ENCODE results near the gene MRTFA.
"Not testable (repeated sequence)": the region's sequence is repeated elsewhere in the genome, so short reads cannot be mapped to it uniquely, and the experiment has no call there.

MRTFA gene

GRCh38 chr22:40636380-40637182, at the start of gene MRTFA:
Gene MRTFA (minus strand): TSS chr22:40636719.
- DNase-seq: peak; percentile 99

DNA sequence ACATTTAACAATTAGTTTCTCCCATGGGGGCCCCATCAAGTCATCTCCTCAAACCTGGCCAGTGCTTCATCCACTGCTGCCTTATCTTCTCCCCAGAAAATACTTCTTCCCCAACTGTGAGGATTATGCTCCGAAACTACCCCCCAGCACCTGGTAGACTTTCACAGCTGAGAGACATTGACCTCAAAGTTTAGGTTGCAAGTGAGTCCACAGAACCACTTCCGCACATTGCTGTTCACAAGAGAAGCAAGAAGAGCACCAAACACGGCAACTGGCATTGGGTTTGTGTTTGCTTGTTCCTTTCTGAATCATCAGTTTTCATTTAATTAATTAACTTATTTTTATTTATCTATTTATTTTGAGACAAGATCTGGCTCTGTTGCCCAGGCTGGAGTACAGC, 48.9 kb upstream of the MRTFA start:
- DNase-seq: no peak

- DNase-seq: no peak
Measured at GRCh38 chr22:40684728-40685127, 48.2 kb upstream of the MRTFA start.

DNA sequence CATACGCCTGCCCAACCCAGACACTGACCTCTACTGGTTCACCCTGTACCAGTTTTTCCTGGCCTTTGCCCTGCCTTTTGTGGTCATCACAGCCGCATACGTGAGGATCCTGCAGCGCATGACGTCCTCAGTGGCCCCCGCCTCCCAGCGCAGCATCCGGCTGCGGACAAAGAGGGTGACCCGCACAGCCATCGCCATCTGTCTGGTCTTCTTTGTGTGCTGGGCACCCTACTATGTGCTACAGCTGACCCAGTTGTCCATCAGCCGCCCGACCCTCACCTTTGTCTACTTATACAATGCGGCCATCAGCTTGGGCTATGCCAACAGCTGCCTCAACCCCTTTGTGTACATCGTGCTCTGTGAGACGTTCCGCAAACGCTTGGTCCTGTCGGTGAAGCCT, 44.9 kb upstream of the MRTFA start:
- DNase-seq: no peak

GRCh38 chr22:40680819-40681183, 44.3 kb upstream of the MRTFA start:
- no peak for DNase-seq

DNA sequence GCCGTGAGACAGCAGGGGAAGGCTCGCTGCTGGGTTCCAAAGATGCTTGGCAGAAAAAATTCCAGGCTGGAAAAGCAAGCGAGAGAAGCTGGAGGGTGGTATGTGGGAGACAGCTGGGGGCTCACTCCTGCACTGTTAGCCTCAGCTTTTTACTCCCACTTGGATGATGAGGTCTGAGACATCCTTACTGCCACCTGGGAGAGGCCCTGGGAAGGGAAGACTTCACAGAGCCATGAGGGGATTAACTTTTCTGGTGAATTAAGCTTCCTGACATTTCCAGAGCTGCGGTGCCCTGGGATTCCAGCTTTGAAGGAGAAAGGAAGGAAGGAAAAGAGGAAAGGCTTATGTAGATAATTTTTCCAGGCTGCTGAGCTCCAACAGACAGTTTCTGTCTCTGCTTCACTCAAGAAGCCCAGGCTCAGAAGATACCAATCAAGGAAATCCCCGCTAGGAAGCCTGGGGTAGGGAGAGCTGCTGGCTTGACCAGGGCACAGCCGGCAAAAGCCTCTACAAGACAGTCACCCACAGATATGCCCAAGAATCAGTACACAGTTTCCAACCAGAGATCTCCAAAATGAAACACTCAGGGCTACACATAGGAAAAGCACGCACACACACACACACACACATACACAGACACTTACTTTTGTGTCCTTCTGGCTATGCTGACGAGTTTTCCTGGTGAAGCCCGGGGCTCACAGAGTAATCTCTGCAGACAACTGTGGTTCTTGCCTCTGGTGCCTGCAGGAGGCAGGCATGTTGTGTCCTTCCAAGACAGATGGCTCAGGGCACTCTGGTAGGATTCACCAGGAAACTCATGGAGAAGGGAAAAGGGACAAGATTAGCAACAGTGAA, 43.7 kb upstream of the MRTFA start:
- DNase-seq: no peak

DNA sequence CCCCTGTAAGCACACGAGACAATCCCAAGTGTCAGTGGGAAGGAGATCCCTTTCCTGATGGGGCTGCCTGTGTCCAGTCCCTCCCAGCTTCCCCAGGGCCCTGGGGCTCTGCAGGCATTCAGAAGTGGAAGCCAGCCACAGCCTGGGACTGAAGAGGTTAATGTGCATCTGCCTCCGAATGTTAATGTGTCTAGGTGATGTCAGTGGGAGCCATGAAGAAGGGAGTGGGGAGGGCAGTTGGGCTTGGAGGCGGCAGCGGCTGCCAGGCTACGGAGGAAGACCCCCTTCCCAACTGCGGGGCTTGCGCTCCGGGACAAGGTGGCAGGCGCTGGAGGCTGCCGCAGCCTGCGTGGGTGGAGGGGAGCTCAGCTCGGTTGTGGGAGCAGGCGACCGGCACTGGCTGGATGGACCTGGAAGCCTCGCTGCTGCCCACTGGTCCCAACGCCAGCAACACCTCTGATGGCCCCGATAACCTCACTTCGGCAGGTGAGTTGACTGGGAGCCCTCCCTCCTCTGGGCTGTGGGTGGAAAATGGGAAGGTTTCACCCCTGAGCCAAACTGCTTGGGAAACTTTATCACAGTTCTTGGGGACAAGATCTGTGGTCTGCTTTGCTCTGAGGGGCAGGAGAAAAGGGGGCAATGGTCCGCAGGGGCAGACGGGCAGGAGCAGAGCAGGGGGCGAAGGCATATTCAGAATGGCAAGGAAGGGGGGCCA, 42.9 kb upstream of the MRTFA start, which contains the start of gene MCHR1:
Gene MCHR1 (plus strand): TSS at position 236 of the 715 bp plus-strand sequence. CDS start 169 bp downstream, at position 405.
- DNase-seq: no peak

DNA sequence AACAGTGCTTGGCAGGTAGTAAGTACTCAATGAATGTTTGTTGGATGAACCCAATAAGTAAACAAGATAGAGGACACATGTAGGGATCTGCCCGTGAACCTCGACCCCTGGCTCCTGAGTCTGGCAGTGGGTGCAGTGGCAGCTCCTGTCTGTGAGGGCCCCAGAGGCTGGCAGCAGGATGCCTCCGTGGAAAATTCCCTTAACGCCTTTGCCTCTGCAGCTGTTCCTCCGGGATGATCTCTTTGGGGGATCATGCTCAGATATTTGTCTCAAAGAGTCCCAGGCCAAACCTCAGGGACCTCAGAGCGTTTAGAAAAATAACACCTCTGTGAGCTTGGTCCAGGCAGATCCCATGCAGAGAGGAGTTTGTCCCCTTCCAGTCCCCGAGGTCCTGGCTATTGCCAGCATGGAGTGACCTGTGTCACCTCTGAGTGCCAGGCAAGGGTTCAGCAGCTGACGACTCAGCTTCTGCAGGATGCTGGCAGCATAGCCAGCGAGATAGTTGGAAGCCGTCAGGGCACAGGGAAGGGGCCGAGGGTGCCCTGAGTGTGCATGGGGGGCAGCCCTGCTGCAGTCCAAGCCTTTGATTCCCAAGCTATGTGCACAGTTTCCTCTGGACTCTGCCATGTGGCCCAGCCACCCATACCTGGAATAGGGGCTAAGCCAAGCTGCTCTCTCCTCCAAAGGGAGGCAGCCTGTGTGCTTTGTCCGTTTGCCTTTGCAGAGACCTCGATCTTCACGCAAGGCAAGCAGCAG, 42.2 kb upstream of the MRTFA start:
- DNase-seq: no peak

GRCh38 chr22:40676644-40677043, 40.1 kb upstream of the MRTFA start:
- no peak for DNase-seq

- DNase-seq: not testable (repeated sequence)
Measured at GRCh38 chr22:40676166-40676565, 39.6 kb upstream of the MRTFA start.

GRCh38 chr22:40674274-40674673, 37.8 kb upstream of the MRTFA start:
- no peak for DNase-seq

DNA sequence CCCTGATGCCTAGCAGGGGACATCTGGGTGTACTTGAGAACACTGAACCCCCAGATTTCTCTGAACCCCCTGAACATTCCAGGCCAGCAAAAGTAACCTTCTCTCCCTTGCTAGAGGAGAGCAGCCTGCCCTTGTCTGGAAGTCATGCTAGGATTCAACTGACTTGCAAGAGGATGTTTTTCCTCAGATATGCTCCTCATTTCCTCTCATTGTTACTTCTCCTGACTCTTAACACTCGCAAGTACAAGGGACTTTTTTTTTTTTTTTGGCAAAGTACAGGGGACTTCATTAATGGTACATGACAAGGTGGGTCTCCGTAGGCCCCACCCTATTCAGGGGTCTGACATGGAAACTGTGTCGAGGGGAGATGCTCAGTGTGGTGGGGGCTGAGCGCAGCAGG, 36.5 kb upstream of the MRTFA start:
- no peak for DNase-seq

DNA sequence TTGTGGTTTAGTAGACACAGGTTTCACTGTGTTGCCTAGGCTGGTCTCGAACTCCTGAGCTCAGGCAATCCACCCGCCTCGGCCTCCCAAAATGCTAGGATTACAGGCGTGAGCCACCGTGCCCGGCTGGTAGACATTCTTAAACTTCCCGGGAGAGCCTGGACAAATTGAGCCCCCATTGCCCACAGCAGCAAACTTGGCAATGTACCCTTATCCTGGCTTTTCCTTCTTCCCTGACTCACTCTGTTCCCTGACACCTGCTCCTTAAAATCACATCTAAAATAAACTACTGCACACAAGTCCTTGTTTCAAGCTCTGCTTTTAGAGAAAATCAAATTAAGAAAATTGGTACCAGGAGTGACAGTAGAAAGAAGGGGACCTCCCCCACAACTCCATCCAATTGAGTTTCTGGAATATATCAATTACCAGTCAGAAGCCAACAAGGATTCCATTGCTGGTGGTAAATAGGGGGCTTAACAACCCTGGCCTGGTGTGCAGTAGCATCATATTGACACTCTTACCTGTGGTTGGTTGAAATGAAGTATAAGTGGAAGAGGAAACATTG, 35.4 kb upstream of the MRTFA start:
- DNase-seq: no peak

DNA sequence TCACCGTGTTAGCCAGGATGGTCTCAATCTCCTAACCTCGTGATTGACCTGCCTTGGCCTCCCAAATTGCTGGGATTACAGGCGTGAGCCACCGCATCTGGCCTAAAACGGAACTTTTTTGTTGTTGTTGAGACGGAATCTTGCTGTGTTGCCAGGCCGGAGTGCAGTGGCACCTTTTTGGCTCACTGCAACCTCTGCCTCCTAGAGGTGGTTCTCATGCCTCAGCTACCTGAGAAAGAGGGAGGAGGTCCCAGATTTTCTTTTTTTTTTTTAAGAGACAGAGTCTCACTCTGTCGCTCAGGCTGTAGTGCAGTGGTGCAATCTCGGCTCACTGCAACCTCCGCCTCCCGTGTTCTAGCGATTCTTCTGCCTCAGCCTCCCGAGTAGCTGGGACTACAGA, 34.9 kb upstream of the MRTFA start:
- DNase-seq: no peak

DNA sequence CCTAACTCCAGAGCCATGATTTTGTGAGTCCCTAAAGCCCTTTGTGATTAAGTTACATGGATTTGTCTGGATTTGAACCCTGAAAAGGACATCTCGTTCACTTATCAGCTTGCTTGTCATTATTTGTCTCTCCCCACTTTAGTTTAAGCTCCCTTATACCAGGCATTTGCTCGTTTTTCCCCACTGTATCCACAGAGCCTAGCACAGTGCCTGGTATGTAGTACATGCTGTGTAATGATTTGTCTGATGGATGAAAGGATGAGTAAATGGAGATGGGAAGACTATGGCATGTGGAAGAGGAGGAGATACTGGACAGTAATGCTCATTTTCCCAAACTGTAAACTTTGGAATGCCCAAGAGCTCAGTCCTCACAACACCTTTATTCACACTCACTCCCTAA, 33.5 kb upstream of the MRTFA start:
- DNase-seq: no peak

DNA sequence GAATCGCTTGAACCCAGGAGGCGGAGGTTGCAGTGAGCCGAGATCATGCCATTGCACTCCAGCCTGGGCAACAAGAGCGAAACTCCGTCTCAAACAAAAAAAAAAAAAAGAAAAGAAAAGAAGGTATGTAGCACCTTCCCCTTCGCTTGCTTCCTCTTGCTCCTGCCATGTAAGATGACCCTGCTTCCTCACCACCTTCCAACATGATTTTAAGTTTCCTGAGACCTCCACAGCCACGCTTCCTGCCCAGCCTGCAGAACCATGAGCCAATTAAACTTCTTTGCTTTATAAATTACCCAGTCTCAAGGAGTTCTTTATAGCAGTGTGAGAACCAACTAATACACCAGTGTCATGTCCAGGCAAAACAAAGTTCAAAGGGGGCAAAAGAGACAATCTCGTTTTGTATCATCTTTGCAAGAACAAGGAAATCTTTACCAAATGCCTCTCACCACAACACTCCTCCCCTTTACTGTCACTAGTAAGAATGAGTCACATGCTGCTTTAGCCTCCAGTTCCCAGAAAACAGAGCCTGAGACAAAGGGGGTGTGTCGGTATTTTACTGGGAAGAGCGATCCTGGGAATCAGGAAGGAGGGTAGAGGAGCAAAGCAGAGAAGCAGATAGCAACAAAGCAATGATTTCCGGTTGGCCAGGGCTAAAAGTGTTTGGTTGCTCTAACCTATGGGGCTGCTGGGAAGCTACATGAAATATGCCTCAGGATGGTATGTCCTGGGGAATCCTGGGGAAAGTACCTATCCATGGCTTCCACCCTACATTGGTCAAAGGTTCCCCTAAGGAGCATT, 32.3 kb upstream of the MRTFA start:
- DNase-seq: peak; percentile 29 to 39

GRCh38 chr22:40666151-40666848, 29.8 kb upstream of the MRTFA start:
- DNase-seq: no peak

- no peak for DNase-seq
Measured at GRCh38 chr22:40665312-40665711, 28.8 kb upstream of the MRTFA start.

- DNase-seq: no peak
Measured at GRCh38 chr22:40661671-40662070, 25.2 kb upstream of the MRTFA start.

- peak; percentile 34 to 44 for DNase-seq
Measured at GRCh38 chr22:40660730-40661129, 24.2 kb upstream of the MRTFA start.

DNA sequence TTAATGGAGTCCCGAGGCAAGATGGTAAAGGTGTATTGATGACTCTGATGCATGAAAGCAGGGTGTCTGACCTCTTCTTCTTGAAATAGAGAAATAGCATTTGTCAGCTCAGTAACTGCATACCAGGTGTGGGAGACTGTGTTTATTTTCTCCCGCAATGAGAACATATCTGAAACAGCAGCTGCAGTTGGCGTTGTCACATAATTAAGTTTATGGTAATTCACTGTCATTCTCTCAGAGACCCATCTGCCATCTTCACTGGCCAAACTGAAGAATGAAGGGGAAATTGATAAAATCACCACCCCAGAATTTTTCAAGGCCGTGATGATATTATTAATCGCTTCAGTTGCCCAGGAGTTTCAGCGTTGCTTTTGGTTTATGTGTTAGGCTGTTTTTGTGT, 22.6 kb upstream of the MRTFA start:
- no peak for DNase-seq

All from Kasumi-1 (cell line).